Peyer's patch (tissue), 4 donors: ENCODE results near the gene SOX18. TPM values are rescaled to one million over a fixed set of nuclear protein-coding genes. Genes with fewer than 3 reads are reported as not detected.

Experiments used
- DNase-seq, 3 donors: peaks; one replicate each; pipeline ENCODE4 v3.0.0-alpha.2; 2017 to 2019
- H3K27ac ChIP-seq, 4 donors: fragments of 200-600 bp; sonication (generic); one replicate each; pipeline ENCODE4 v1.5.1; 2016 to 2019
- H3K27me3 ChIP-seq, 2 donors: fragments of 200-600 bp; sonication (generic); one replicate each; pipeline ENCODE4 v1.5.1; 2019
- H3K36me3 ChIP-seq, 3 donors: fragments of 200-600 bp; sonication (generic); one replicate each; pipeline ENCODE4 v1.5.1; 2016 to 2019
- H3K4me1 ChIP-seq, 4 donors: fragments of 200-600 bp; sonication (generic); one replicate each; pipeline ENCODE4 v1.5.1; 2016 to 2019
- H3K4me3 ChIP-seq, 4 donors: fragments of 200-600 bp; sonication (generic); 1 replicate in 3 of 4; 2 replicates in 1 of 4; pipeline ENCODE4 v1.5.1; 2016 to 2019; ENCODE audit warnings: mild to moderate bottlenecking in 1 of 4
- H3K9me3 ChIP-seq, 4 donors: fragments of 200-600 bp; sonication (generic); one replicate each; pipeline ENCODE4 v1.5.1; 2016 to 2019; ENCODE audit warnings: mild to moderate bottlenecking in 1 of 4
- CTCF ChIP-seq, 6 experiments: fragments of 450-650 bp in 4 of 6; fragments of 200-600 bp in 2 of 6; sonication (generic) in 1 of 6; IDR thresholded peaks; one replicate each; pipeline ENCODE4 v1.5.1; 2017 to 2019; ENCODE audit warnings: antibody characterized with exemption in 6 of 6, mild to moderate bottlenecking in 3 of 6, moderate library complexity in 1 of 6
- POLR2A ChIP-seq, 2 donors: fragments of 450-650 bp; IDR thresholded peaks; one replicate each; pipeline ENCODE4 v1.5.1; 2017; ENCODE audit warnings: antibody characterized with exemption in 2 of 2, mild to moderate bottlenecking in 2 of 2, moderate library complexity in 2 of 2
- total RNA-seq, 4 donors: library from RNA; depleted of rRNA; stranded (reverse); fragments of >200 nt; gene quantifications; one replicate each; pipeline ENCODE4 v1.1.0, GENCODE V29; 2016

The SOX18 gene
- total RNA-seq, 4 donors from 2014 or later = 2.8 to 6.6 (median 3.4) TPM; not detected in 1

- Histone ChIP-seq H3K9me3 (no peaks in the 10 kb centered on the region), H3K36me3 (peaks cover 0 to 98% (median 10%) of the 10 kb centered on the region in 3 donors), H3K27ac (no peak overlapping the region), H3K4me1 (no peaks in the 10 kb centered on the region), H3K4me3 (no peak overlapping the region), H3K27me3 (no peaks in the 10 kb centered on the region)
- TF ChIP-seq CTCF (IDR thresholded peaks at IDR 0.05) (no peak), POLR2A (IDR thresholded peaks at IDR 0.05) (no peak)
- no peak for DNase-seq
These were observed 18.9 kb downstream of the SOX18 start for GRCh38 chr20:64030371-64031134.

- TF ChIP-seq POLR2A (IDR thresholded peaks at IDR 0.05) (no peak), CTCF (IDR thresholded peaks at IDR 0.05) (no peak)
- peaks cover 0 to 98% (median 10%) of the 10 kb centered on the region in 3 donors for H3K36me3 ChIP-seq
- no peak overlapping the region for H3K27ac ChIP-seq
- no peak for DNase-seq
- H3K27me3 ChIP-seq = no peaks in the 10 kb centered on the region
- H3K9me3 ChIP-seq = no peaks in the 10 kb centered on the region
- no peak overlapping the region for H3K4me3 ChIP-seq
- H3K4me1 ChIP-seq = peaks cover 0 to 3% (median 2%) of the 10 kb centered on the region in 4 donors
These were observed 19.9 kb downstream of the SOX18 start for GRCh38 chr20:64029293-64030117.

GRCh38 chr20:64027981-64028685 lies 21.3 kb downstream of the SOX18 start:
- Histone ChIP-seq H3K9me3 (no peaks in the 10 kb centered on the region), H3K27ac (no peak overlapping the region), H3K4me3 (no peak overlapping the region), H3K4me1 (peaks cover 0 to 15% (median 4%) of the 10 kb centered on the region in 4 donors), H3K27me3 (no peaks in the 10 kb centered on the region), H3K36me3 (peaks cover 0 to 98% (median 10%) of the 10 kb centered on the region in 3 donors)
- TF ChIP-seq POLR2A (IDR thresholded peaks at IDR 0.05) = no peak
- no peak for TF ChIP-seq CTCF (IDR thresholded peaks at IDR 0.05)
- no peak for DNase-seq

GRCh38 chr20:64025826-64026412 lies 23.5 kb downstream of the SOX18 start:
- Histone ChIP-seq H3K36me3 (peaks cover 0 to 92% (median 10%) of the 10 kb centered on the region in 3 donors), H3K27me3 (no peaks in the 10 kb centered on the region), H3K27ac (no peak overlapping the region), H3K4me3 (no peak overlapping the region), H3K4me1 (peaks cover 0 to 18% (median 4%) of the 10 kb centered on the region in 4 donors), H3K9me3 (no peaks in the 10 kb centered on the region)
- no peak for DNase-seq
- TF ChIP-seq POLR2A (IDR thresholded peaks at IDR 0.05) (no peak), CTCF (IDR thresholded peaks at IDR 0.05) (no peak)
